Endodermal cell (in vitro differentiated cells): ENCODE measurements around the gene HCN3. TPM values are rescaled to one million over a fixed set of nuclear protein-coding genes. Genes with fewer than 3 reads are reported as not detected.
A peak's percentile ranks its signal among the peaks of the same experiment; 100 is the strongest.

Source experiments
- DNase-seq: peaks from one replicate; pipeline ENCODE4 v3.0.0-alpha.2; 2017
- H3K27ac ChIP-seq: 2 replicates; pipeline ENCODE4 v1.5.1; 2013; ENCODE audit warnings: mild to moderate bottlenecking, low read depth, low read length, moderate library complexity
- H3K27me3 ChIP-seq: 2 replicates; pipeline ENCODE4 v1.6.1; 2013; ENCODE audit warnings: mild to moderate bottlenecking, low read length, moderate library complexity; ENCODE audit not compliant: insufficient read depth, control insufficient read depth, poor library complexity, severe bottlenecking
- H3K36me3 ChIP-seq: 2 replicates; pipeline ENCODE4 v1.7.0; 2013; ENCODE audit warnings: mild to moderate bottlenecking, low read length, moderate library complexity; ENCODE audit not compliant: control insufficient read depth, insufficient read depth
- H3K4me1 ChIP-seq: one replicate; pipeline ENCODE4 v1.7.0; 2013; ENCODE audit warnings: low read length; ENCODE audit not compliant: control insufficient read depth, insufficient read depth
- H3K4me3 ChIP-seq: 2 replicates; pipeline ENCODE4 v1.5.1; 2013; ENCODE audit warnings: mild to moderate bottlenecking, low read length, moderate library complexity
- H3K9ac ChIP-seq: 2 replicates; pipeline ENCODE4 v1.6.1; 2013; ENCODE audit warnings: mild to moderate bottlenecking, low read length, moderate library complexity; ENCODE audit not compliant: poor library complexity, severe bottlenecking; ENCODE audit errors: extremely low read depth
- H3K9me3 ChIP-seq: 2 replicates; pipeline ENCODE4 v1.6.1; 2013; ENCODE audit warnings: mild to moderate bottlenecking, low read length, moderate library complexity; ENCODE audit not compliant: control insufficient read depth
- H3K27ac Mint-ChIP-seq: 2 replicates; pipeline ENCODE4 v1.8.0; 2020; ENCODE audit warnings: mixed read lengths
- H3K27me3 Mint-ChIP-seq: 2 replicates; pipeline ENCODE4 v1.8.0; 2021; ENCODE audit warnings: mild to moderate bottlenecking, mixed read lengths; ENCODE audit not compliant: insufficient read depth
- H3K36me3 Mint-ChIP-seq: 2 replicates; pipeline ENCODE4 v1.8.0; 2020; ENCODE audit warnings: low read depth, mixed read lengths
- H3K4me1 Mint-ChIP-seq: 2 replicates; pipeline ENCODE4 v1.8.0; 2020; ENCODE audit warnings: mixed read lengths
- H3K4me3 Mint-ChIP-seq: 2 replicates; pipeline ENCODE4 v1.8.0; 2020; ENCODE audit warnings: mild to moderate bottlenecking, moderate library complexity, mixed read lengths
- H3K9me3 Mint-ChIP-seq: 2 replicates; pipeline ENCODE4 v1.8.0; 2020; ENCODE audit warnings: mild to moderate bottlenecking, mixed read lengths
- CTCF ChIP-seq: fragments of 200-600 bp; sonication (generic); conservative IDR thresholded peaks from 2 replicates; pipeline ENCODE4 v1.5.0; 2021; ENCODE audit warnings: antibody characterized with exemption, mild to moderate bottlenecking
- WGBS, 2 experiments: methylation state at CpG; one replicate each; pipeline versions ENCODE4 v1.1.5 to v1.1.7; 2013; ENCODE audit warnings: missing lambda C conversion rate in 2 of 2, mixed read lengths in 1 of 2; ENCODE audit not compliant: insufficient coverage in 1 of 2, insufficient read length in 1 of 2; 5-methylcytosine and 5-hydroxymethylcytosine counted together
- total RNA-seq, 2 donors: library from RNA; stranded (reverse); fragmentation: NEBNext Ultra II Directional in 1 of 2; extraction: Animal tissue kit (Norgen Biotek cat#: 25700) in 1 of 2; gene quantifications; 2 replicates in 1 of 2; 3 replicates in 1 of 2; pipeline ENCODE4 v1.2.1, GENCODE V29; 2021

HCN3 gene
- total RNA-seq, 2 donors from 2014 or later = 8.7 to 9.2 TPM

- H3K27me3 ChIP-seq = no peaks in the 10 kb centered on the region
- no peak overlapping the region for H3K9ac ChIP-seq
- WGBS, 2 experiments = 89 to 93% methylated on average over 2 to 7 of the region's 7 CpGs
- Mint-ChIP-seq H3K27ac (no peak overlapping the region), H3K36me3 (peaks cover 16% of the 10 kb centered on the region), H3K4me1 (peaks cover 27% of the 10 kb centered on the region), H3K27me3 (peaks cover 3% of the 10 kb centered on the region), H3K9me3 (no peaks in the 10 kb centered on the region), H3K4me3 (no peak overlapping the region)
- H3K36me3 ChIP-seq = peaks cover 5% of the 10 kb centered on the region
- no peak for DNase-seq
- TF ChIP-seq CTCF = no peak
- peaks cover 7% of the 10 kb centered on the region for H3K4me1 ChIP-seq
- H3K9me3 ChIP-seq = no peaks in the 10 kb centered on the region
- H3K4me3 ChIP-seq = no peak overlapping the region
- H3K27ac ChIP-seq = no peak overlapping the region
Observed at GRCh38 chr1:155251566-155251965, 25.7 kb upstream of the HCN3 start.

GRCh38 chr1:155253208-155253607, 24.1 kb upstream of the HCN3 start:
- WGBS, 2 experiments = 88 to 90% methylated on average over 3 to 5 of the region's 5 CpGs
- Mint-ChIP-seq H3K4me1 (peaks cover 22% of the 10 kb centered on the region), H3K4me3 (peak overlapping the region; percentile 69), H3K27me3 (no peaks in the 10 kb centered on the region), H3K9me3 (no peaks in the 10 kb centered on the region), H3K36me3 (peaks cover 13% of the 10 kb centered on the region), H3K27ac (peak overlapping the region; percentile 59)
- H3K9me3 ChIP-seq = no peaks in the 10 kb centered on the region
- peaks cover 5% of the 10 kb centered on the region for H3K36me3 ChIP-seq
- TF ChIP-seq CTCF = peak; percentile 52
- DNase-seq = no peak
- no peaks in the 10 kb centered on the region for H3K27me3 ChIP-seq
- H3K9ac ChIP-seq = no peak overlapping the region
- peaks cover 7% of the 10 kb centered on the region for H3K4me1 ChIP-seq
- peak overlapping the region; percentile 76 for H3K4me3 ChIP-seq
- no peak overlapping the region for H3K27ac ChIP-seq

GRCh38 chr1:155253797-155254196, 23.5 kb upstream of the HCN3 start:
- Mint-ChIP-seq H3K4me3 (peak overlapping the region; percentile 69), H3K27me3 (no peaks in the 10 kb centered on the region), H3K4me1 (peaks cover 20% of the 10 kb centered on the region), H3K9me3 (no peaks in the 10 kb centered on the region), H3K36me3 (peaks cover 17% of the 10 kb centered on the region), H3K27ac (no peak overlapping the region)
- Histone ChIP-seq H3K27ac (no peak overlapping the region), H3K4me1 (peaks cover 7% of the 10 kb centered on the region), H3K27me3 (no peaks in the 10 kb centered on the region), H3K4me3 (peak overlapping the region; percentile 76), H3K9ac (no peak overlapping the region), H3K9me3 (no peaks in the 10 kb centered on the region), H3K36me3 (peaks cover 4% of the 10 kb centered on the region)
- no peak for TF ChIP-seq CTCF
- no peak for DNase-seq
- 87% methylated on average over 4 to 5 of the region's 5 CpGs for WGBS, 2 experiments
